ENCODE data around the gene GHRH. TPM values are rescaled to one million over a fixed set of nuclear protein-coding genes. Genes with fewer than 3 reads are reported as not detected.

The GHRH gene
- total and polyA plus RNA-seq, 4 donors, result not detected

DNA sequence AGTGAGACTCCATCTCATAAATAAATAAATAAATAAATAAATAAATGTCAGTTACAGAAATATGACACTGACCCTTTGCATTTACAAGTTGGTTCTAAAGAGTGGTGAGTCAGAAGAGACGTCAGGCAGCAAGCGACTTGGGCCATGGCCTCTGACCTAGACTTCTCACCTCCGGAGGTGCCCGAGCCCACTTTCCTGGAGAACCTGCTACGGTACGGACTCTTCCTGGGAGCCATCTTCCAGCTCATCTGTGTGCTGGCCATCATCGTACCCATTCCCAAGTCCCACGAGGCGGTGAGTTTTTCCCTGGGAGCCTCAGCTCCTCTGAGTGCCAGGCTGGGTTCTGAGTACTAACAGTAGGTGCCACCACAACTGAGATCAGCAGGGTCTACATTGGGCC is 39.5 kb upstream of the GHRH start:
- Histone ChIP-seq H3K9me3 (ENCODE audit: control insufficient read depth in 4 of 4, low read length in 3 of 4) (no peaks in the 10 kb centered on the region), H3K27me3 (ENCODE audit: control insufficient read depth in 4 of 4, insufficient read depth in 4 of 4, low read length in 3 of 4) (no peaks in the 10 kb centered on the region), H3K9ac (ENCODE audit: low read depth in 1 of 2, low read length in 2 of 2) (no peak overlapping the region), H3K27ac (ENCODE audit: low read depth in 1 of 2, low read length in 2 of 2) (no peak overlapping the region), H3K4me3 (ENCODE audit: low read depth in 1 of 3, low read length in 3 of 3) (no peak overlapping the region), H3K4me1 (ENCODE audit: control insufficient read depth in 4 of 4, insufficient read depth in 4 of 4, low read length in 3 of 4) (peaks cover 0 to 2% (median 0%) of the 10 kb centered on the region in 4 donors), H3K36me3 (ENCODE audit: control insufficient read depth in 4 of 4, insufficient read depth in 3 of 4, low read depth in 1 of 4, low read length in 3 of 4) (peaks cover 4 to 20% (median 14%) of the 10 kb centered on the region in 4 donors)
- TF ChIP-seq, protein P1, sequence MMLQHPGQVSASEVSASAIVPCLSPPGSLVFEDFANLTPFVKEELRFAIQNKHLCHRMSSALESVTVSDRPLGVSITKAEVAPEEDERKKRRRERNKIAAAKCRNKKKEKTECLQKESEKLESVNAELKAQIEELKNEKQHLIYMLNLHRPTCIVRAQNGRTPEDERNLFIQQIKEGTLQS (IDR thresholded peaks at IDR 0.05), result no peak
- TF ChIP-seq, protein P2, sequence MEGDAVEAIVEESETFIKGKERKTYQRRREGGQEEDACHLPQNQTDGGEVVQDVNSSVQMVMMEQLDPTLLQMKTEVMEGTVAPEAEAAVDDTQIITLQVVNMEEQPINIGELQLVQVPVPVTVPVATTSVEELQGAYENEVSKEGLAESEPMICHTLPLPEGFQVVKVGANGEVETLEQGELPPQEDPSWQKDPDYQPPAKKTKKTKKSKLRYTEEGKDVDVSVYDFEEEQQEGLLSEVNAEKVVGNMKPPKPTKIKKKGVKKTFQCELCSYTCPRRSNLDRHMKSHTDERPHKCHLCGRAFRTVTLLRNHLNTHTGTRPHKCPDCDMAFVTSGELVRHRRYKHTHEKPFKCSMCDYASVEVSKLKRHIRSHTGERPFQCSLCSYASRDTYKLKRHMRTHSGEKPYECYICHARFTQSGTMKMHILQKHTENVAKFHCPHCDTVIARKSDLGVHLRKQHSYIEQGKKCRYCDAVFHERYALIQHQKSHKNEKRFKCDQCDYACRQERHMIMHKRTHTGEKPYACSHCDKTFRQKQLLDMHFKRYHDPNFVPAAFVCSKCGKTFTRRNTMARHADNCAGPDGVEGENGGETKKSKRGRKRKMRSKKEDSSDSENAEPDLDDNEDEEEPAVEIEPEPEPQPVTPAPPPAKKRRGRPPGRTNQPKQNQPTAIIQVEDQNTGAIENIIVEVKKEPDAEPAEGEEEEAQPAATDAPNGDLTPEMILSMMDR (IDR thresholded peaks at IDR 0.05; ENCODE audit: low read depth, low read length, missing input control), result no peak
- TF ChIP-seq NR2F2 (IDR thresholded peaks at IDR 0.05) (no peak), HNF4G (IDR thresholded peaks at IDR 0.05) (no peak)
- no peak for DNase-seq (ENCODE audit: low spot score)
- 98% methylated on average over 9 of the region's 9 CpGs for WGBS

DNA sequence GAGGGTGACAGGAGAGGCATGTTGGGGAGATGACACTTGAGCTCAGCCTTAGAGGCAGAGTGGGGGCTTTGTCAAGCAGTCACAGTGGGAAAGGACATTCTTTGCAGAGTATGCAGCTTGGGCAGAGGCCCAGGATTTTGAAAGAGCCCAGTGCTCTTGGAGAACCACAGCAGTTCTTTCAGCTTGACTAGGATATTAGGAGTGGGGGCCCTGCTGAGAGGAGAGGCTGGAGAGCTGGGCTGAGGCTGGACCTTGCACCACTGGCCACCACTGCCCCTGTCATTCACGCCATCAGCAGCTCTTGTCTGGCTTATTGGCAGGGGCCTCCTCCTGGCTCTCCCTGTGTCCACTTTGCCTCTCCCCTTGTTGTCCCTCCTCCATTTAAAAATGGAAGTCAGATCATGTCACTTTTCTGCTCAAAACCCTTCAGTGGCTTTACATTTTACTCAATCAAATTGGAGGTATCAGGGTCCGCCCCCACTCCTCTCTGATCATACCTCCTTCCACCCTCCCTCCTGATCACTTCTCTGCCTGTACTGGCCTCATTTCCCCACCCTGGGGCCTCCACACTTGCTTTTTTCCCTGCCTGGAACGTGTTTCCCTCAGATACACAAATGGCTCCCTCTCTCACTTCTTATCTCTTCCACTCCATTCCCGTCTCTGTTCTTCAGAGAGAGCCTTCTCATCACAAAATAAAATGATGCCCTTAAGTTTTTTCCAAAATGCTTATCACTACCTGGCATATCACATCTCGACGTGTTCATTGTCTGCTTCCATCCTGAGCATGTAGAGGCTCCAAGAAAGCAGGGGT is 38.3 kb upstream of the GHRH start:
- Histone ChIP-seq H3K9ac (ENCODE audit: low read depth in 1 of 2, low read length in 2 of 2) (no peak overlapping the region), H3K27me3 (ENCODE audit: control insufficient read depth in 4 of 4, insufficient read depth in 4 of 4, low read length in 3 of 4) (no peaks in the 10 kb centered on the region), H3K4me1 (ENCODE audit: control insufficient read depth in 4 of 4, insufficient read depth in 4 of 4, low read length in 3 of 4) (peaks cover 0 to 2% (median 0%) of the 10 kb centered on the region in 4 donors), H3K4me3 (ENCODE audit: low read depth in 1 of 3, low read length in 3 of 3) (no peak overlapping the region), H3K27ac (ENCODE audit: low read depth in 1 of 2, low read length in 2 of 2) (no peak overlapping the region), H3K36me3 (ENCODE audit: control insufficient read depth in 4 of 4, insufficient read depth in 3 of 4, low read depth in 1 of 4, low read length in 3 of 4) (peaks cover 4 to 20% (median 14%) of the 10 kb centered on the region in 4 donors), H3K9me3 (ENCODE audit: control insufficient read depth in 4 of 4, low read length in 3 of 4) (no peaks in the 10 kb centered on the region)
- WGBS, result 90% methylated on average over 6 of the region's 6 CpGs
- TF ChIP-seq HNF4A (conservative IDR thresholded peaks at IDR 0.05) (no peak), TAF1 (conservative IDR thresholded peaks at IDR 0.05) (no peak), NR2F2 (IDR thresholded peaks at IDR 0.05) (no peak)
- DNase-seq (ENCODE audit: low spot score), result no peak

DNA sequence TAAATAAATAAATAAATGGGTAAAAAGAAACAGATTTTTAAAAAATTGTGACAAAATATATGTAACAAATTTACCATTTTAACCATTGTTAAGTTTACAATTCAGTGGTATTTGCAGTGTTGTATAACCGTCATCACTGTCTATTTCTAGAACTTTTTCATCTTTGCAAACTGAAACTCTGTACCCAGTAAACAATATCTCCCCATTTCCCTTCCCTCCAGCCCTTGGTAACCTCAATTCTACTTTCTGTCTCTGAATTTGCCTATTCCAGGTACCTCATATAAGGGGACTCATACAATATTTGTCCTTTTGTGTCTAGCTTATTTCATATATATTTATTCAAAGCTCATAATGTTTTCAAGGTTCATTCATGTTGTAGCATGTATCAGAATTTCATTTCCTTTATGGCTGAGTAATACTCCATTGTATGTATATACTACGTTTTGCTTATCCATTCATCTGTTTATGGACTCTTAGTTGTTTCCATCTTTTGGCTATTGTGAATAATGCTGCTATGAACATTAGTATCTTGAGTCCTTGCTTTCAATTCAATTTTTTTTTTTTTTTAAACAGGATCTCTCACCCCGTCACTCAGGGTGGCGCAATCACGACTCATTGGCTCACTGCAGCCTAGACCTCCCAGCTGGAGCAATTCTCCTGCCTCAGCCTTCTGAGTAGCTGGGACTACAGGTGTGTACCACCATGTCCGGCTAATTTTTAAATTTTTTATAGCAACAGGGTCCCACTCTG is 36.8 kb upstream of the GHRH start:
- Histone ChIP-seq H3K36me3 (ENCODE audit: control insufficient read depth in 4 of 4, insufficient read depth in 3 of 4, low read depth in 1 of 4, low read length in 3 of 4) (peaks cover 4 to 17% (median 9%) of the 10 kb centered on the region in 4 donors), H3K9me3 (ENCODE audit: control insufficient read depth in 4 of 4, low read length in 3 of 4) (no peaks in the 10 kb centered on the region), H3K9ac (ENCODE audit: low read depth in 1 of 2, low read length in 2 of 2) (no peak overlapping the region), H3K27ac (ENCODE audit: low read depth in 1 of 2, low read length in 2 of 2) (no peak overlapping the region), H3K4me3 (ENCODE audit: low read depth in 1 of 3, low read length in 3 of 3) (no peak overlapping the region), H3K4me1 (ENCODE audit: control insufficient read depth in 4 of 4, insufficient read depth in 4 of 4, low read length in 3 of 4) (peaks cover 0 to 2% (median 0%) of the 10 kb centered on the region in 4 donors), H3K27me3 (ENCODE audit: control insufficient read depth in 4 of 4, insufficient read depth in 4 of 4, low read length in 3 of 4) (no peaks in the 10 kb centered on the region)
- no peak for DNase-seq (ENCODE audit: low spot score)
- TF ChIP-seq TAF1 (conservative IDR thresholded peaks at IDR 0.05), result no peak
- no peak for TF ChIP-seq HNF4G (IDR thresholded peaks at IDR 0.05)
- WGBS, result 94% methylated on average over 6 of the region's 6 CpGs

DNA sequence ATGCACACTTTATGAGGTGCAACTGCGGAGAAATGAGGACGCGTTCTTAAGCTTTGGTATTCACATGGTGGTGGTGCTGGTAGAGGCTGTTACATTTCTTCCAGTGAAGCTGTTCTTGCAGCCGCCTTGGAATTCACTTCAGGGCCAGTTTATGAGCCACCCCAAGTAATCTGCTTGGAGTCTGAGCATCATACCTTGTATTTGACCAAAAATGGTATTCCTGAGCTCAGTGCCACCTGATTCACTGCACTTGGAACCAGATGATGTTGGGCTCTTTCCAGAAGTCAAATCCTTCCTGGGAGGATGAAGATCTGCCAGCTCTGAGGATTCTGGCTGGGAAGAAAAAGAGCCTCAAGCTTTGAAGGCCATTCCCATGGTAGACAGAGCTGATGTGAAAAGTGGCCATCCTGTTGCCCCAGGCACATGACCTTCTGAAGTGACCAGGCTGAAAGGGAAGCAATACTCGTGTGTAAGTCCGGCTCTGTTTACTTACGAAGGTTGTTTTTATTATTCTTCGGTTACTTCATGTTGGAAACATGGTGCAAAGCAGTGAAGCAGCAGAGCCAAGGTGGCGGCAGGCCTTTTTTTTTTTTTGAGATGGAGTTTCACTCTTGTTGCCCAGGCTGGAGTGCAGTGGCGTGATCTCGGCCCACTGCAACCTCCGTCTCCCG is 35.6 kb upstream of the GHRH start:
- Histone ChIP-seq H3K27me3 (ENCODE audit: control insufficient read depth in 4 of 4, insufficient read depth in 4 of 4, low read length in 3 of 4) (no peaks in the 10 kb centered on the region), H3K9ac (ENCODE audit: low read depth in 1 of 2, low read length in 2 of 2) (no peak overlapping the region), H3K36me3 (ENCODE audit: control insufficient read depth in 4 of 4, insufficient read depth in 3 of 4, low read depth in 1 of 4, low read length in 3 of 4) (peaks cover 4 to 14% (median 13%) of the 10 kb centered on the region in 4 donors), H3K4me3 (ENCODE audit: low read depth in 1 of 3, low read length in 3 of 3) (no peak overlapping the region), H3K27ac (ENCODE audit: low read depth in 1 of 2, low read length in 2 of 2) (no peak overlapping the region), H3K9me3 (ENCODE audit: control insufficient read depth in 4 of 4, low read length in 3 of 4) (no peaks in the 10 kb centered on the region), H3K4me1 (ENCODE audit: control insufficient read depth in 4 of 4, insufficient read depth in 4 of 4, low read length in 3 of 4) (peaks cover 0 to 2% (median 0%) of the 10 kb centered on the region in 4 donors)
- 89% methylated on average over 13 of the region's 13 CpGs for WGBS
- DNase-seq (ENCODE audit: low spot score), result no peak
- TF ChIP-seq FOXA1 (IDR thresholded peaks at IDR 0.05) (no peak), JUND (IDR thresholded peaks at IDR 0.05) (no peak), GABPA (IDR thresholded peaks at IDR 0.05 in 1 of 2, conservative IDR thresholded peaks at IDR 0.05 in 1 of 2) (no peak), RXRA (IDR thresholded peaks at IDR 0.05) (no peak)
- TF ChIP-seq, protein P3, sequence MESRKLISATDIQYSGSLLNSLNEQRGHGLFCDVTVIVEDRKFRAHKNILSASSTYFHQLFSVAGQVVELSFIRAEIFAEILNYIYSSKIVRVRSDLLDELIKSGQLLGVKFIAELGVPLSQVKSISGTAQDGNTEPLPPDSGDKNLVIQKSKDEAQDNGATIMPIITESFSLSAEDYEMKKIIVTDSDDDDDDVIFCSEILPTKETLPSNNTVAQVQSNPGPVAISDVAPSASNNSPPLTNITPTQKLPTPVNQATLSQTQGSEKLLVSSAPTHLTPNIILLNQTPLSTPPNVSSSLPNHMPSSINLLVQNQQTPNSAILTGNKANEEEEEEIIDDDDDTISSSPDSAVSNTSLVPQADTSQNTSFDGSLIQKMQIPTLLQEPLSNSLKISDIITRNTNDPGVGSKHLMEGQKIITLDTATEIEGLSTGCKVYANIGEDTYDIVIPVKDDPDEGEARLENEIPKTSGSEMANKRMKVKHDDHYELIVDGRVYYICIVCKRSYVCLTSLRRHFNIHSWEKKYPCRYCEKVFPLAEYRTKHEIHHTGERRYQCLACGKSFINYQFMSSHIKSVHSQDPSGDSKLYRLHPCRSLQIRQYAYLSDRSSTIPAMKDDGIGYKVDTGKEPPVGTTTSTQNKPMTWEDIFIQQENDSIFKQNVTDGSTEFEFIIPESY (IDR thresholded peaks at IDR 0.05), result no peak
- TF ChIP-seq, protein P4, sequence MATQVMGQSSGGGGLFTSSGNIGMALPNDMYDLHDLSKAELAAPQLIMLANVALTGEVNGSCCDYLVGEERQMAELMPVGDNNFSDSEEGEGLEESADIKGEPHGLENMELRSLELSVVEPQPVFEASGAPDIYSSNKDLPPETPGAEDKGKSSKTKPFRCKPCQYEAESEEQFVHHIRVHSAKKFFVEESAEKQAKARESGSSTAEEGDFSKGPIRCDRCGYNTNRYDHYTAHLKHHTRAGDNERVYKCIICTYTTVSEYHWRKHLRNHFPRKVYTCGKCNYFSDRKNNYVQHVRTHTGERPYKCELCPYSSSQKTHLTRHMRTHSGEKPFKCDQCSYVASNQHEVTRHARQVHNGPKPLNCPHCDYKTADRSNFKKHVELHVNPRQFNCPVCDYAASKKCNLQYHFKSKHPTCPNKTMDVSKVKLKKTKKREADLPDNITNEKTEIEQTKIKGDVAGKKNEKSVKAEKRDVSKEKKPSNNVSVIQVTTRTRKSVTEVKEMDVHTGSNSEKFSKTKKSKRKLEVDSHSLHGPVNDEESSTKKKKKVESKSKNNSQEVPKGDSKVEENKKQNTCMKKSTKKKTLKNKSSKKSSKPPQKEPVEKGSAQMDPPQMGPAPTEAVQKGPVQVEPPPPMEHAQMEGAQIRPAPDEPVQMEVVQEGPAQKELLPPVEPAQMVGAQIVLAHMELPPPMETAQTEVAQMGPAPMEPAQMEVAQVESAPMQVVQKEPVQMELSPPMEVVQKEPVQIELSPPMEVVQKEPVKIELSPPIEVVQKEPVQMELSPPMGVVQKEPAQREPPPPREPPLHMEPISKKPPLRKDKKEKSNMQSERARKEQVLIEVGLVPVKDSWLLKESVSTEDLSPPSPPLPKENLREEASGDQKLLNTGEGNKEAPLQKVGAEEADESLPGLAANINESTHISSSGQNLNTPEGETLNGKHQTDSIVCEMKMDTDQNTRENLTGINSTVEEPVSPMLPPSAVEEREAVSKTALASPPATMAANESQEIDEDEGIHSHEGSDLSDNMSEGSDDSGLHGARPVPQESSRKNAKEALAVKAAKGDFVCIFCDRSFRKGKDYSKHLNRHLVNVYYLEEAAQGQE (IDR thresholded peaks at IDR 0.05), result no peak

Data from liver (tissue), 9 donors.